IPS DF 6.9 (cell line): Measurements from ENCODE around the gene HSD3B2.

Experiments
- DNase-seq: peaks from one replicate; pipeline ENCODE4 v3.0.0-alpha.2; 2013; ENCODE audit warnings: low read depth, low spot score
- H3K27ac ChIP-seq: one replicate; pipeline ENCODE4 v1.5.1; 2013; ENCODE audit warnings: low read length, control low read depth
- H3K27me3 ChIP-seq: 2 replicates; pipeline ENCODE4 v1.6.1; 2013; ENCODE audit warnings: mild to moderate bottlenecking, low read length; ENCODE audit not compliant: control insufficient read depth, insufficient read depth
- H3K36me3 ChIP-seq: 2 replicates; pipeline ENCODE4 v1.6.1; 2013; ENCODE audit warnings: low read length; ENCODE audit not compliant: control insufficient read depth, insufficient read depth
- H3K4me1 ChIP-seq: 2 replicates; pipeline ENCODE4 v1.6.1; 2013; ENCODE audit warnings: low read length; ENCODE audit not compliant: control insufficient read depth, insufficient read depth
- H3K4me3 ChIP-seq: 2 replicates; pipeline ENCODE4 v1.5.1; 2013; ENCODE audit warnings: mild to moderate bottlenecking, low read length
- H3K9me3 ChIP-seq: 2 replicates; pipeline ENCODE4 v1.6.1; 2013; ENCODE audit warnings: low read length, inconsistent platforms; ENCODE audit not compliant: control insufficient read depth, insufficient read depth
- WGBS: extraction: QIAGEN DNeasy Blood & Tissue Kit; methylation state at CpG from one replicate; pipeline ENCODE4 v1.1.7; 2013; ENCODE audit warnings: mixed read lengths, missing lambda C conversion rate; ENCODE audit not compliant: insufficient read length, insufficient coverage; 5-methylcytosine and 5-hydroxymethylcytosine counted together

HSD3B2 gene

GRCh38 chr1:119451158-119451557, 36.2 kb downstream of the HSD3B2 start:
- no peaks in the 10 kb centered on the region for H3K36me3 ChIP-seq
- DNase-seq, result no peak
- no CpG with 5 or more reads among the region's 6 CpGs for WGBS

GRCh38 chr1:119452091-119452490, 37.1 kb downstream of the HSD3B2 start:
- Histone ChIP-seq H3K4me3 (no peak overlapping the region), H3K36me3 (no peaks in the 10 kb centered on the region), H3K9me3 (no peaks in the 10 kb centered on the region), H3K4me1 (no peaks in the 10 kb centered on the region), H3K27ac (no peak overlapping the region), H3K27me3 (no peaks in the 10 kb centered on the region)
- no CpG with 5 or more reads among the region's 2 CpGs for WGBS
- DNase-seq, result no peak

More at GRCh38 chr1:119451158-119451557, 36.2 kb downstream of the HSD3B2 start:
- Histone ChIP-seq H3K4me3 (no peak overlapping the region), H3K9me3 (no peaks in the 10 kb centered on the region), H3K27ac (no peak overlapping the region), H3K4me1 (no peaks in the 10 kb centered on the region), H3K27me3 (no peaks in the 10 kb centered on the region)

DNA sequence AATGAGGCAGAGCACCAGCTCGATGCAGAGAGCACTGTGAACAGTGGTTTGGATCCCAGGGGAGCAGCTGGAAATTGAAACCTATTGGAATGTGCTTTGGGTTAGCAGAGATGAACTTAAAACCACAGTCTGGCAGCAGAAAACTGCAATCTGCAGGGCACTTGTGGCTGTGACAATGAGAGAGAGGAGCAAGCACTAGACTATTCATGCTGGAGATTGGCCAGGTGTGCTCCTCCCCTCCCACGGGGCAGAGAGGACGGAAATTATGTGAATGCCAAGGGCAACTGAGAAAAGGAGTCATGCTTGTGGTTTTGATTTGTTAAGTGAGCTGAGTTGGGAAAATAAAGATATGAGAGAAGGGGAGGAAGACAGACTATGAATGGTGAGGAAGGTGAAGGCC, 38.1 kb downstream of the HSD3B2 start:
- H3K9me3 ChIP-seq, result no peaks in the 10 kb centered on the region
- no peak overlapping the region for H3K4me3 ChIP-seq
- H3K27ac ChIP-seq, result no peak overlapping the region
- no CpG with 5 or more reads among the region's 3 CpGs for WGBS
- DNase-seq, result no peak
- no peaks in the 10 kb centered on the region for H3K27me3 ChIP-seq
- H3K4me1 ChIP-seq, result no peaks in the 10 kb centered on the region
- no peaks in the 10 kb centered on the region for H3K36me3 ChIP-seq

DNA sequence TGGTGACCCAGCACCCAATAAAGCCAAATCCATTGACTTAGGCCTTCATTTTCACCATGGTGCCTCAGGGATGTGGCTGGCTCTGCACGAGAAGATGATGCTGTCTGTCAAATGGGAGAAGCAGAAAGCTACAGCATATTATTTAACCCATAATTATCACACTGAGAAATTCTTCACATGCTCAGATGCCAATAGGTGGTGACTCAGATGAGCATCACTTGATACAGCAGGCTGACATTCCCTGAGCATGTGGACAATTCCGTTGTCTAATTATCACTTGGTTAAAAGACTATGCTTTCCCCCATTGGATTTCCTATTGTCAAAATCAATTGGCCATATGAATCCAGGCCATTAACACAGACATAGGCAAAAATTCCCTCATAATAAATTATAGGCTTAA, 48.0 kb downstream of the HSD3B2 start:
- WGBS, result no CpG with 5 or more reads among the region's 2 CpGs
- H3K27ac ChIP-seq, result no peak overlapping the region
- no peaks in the 10 kb centered on the region for H3K27me3 ChIP-seq
- no peaks in the 10 kb centered on the region for H3K4me1 ChIP-seq
- no peaks in the 10 kb centered on the region for H3K9me3 ChIP-seq
- H3K4me3 ChIP-seq, result no peak overlapping the region
- H3K36me3 ChIP-seq, result no peaks in the 10 kb centered on the region
- no peak for DNase-seq

DNA sequence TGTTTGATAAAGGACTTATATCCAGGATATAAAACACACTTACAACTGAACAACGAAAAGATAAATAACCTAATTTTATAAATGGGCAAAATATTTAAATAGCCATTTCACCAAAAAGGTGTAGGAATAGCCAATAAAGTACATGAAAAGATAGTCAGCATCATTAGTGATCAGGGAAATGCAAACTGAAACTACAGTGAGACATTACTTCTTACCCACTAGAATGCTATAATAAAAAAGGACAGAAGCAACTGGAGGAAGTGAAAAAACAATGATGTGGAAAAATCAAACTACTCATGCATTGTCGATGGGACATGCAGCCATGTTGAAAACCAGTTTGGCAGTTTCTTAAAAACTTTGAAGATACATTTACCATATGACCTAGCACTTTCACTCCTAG, 48.6 kb downstream of the HSD3B2 start:
- H3K27ac ChIP-seq, result no peak overlapping the region
- no peak overlapping the region for H3K4me3 ChIP-seq
- DNase-seq, result no peak
- no peaks in the 10 kb centered on the region for H3K36me3 ChIP-seq
- no peaks in the 10 kb centered on the region for H3K4me1 ChIP-seq
- no peaks in the 10 kb centered on the region for H3K27me3 ChIP-seq
- WGBS, result no CpG with 5 or more reads among the region's 2 CpGs
- no peaks in the 10 kb centered on the region for H3K9me3 ChIP-seq

GRCh38 chr1:119466445-119466844, 51.5 kb downstream of the HSD3B2 start:
- Histone ChIP-seq H3K4me3 (no peak overlapping the region), H3K4me1 (no peaks in the 10 kb centered on the region), H3K27ac (no peak overlapping the region), H3K27me3 (no peaks in the 10 kb centered on the region), H3K36me3 (no peaks in the 10 kb centered on the region), H3K9me3 (no peaks in the 10 kb centered on the region)
- WGBS, result 100% methylated on average over 1 of the region's 2 CpGs
- no peak for DNase-seq

DNA sequence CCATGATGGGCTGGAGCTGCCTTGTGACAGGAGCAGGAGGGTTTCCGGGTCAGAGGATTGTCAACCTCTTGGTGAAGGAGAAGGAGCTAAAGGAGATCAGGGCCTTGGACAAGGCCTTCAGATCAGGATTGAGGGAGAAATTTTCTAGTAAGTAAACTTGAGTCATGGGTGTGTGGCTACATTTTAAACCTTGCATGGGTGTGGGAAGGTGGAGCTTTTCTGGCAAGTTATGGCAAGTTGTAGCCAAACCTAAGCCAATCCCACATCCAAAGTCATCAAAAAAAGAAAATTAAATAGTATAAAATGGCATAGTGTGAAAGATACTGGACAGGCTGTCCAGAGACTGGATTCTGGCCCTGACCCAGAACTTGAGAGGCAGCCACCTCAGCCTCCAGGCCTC, 52.3 kb downstream of the HSD3B2 start:
- no peaks in the 10 kb centered on the region for H3K27me3 ChIP-seq
- H3K36me3 ChIP-seq, result no peaks in the 10 kb centered on the region
- H3K4me3 ChIP-seq, result no peak overlapping the region
- no CpG with 5 or more reads among the region's 1 CpG for WGBS
- H3K4me1 ChIP-seq, result no peaks in the 10 kb centered on the region
- no peaks in the 10 kb centered on the region for H3K9me3 ChIP-seq
- no peak overlapping the region for H3K27ac ChIP-seq
- no peak for DNase-seq

GRCh38 chr1:119467857-119468668, 53.1 kb downstream of the HSD3B2 start:
- no peak for DNase-seq
- no CpG with 5 or more reads among the region's 4 CpGs for WGBS
- Histone ChIP-seq H3K36me3 (no peaks in the 10 kb centered on the region), H3K27ac (no peak overlapping the region), H3K4me1 (no peaks in the 10 kb centered on the region), H3K27me3 (no peaks in the 10 kb centered on the region), H3K4me3 (no peak overlapping the region), H3K9me3 (no peaks in the 10 kb centered on the region)

DNA sequence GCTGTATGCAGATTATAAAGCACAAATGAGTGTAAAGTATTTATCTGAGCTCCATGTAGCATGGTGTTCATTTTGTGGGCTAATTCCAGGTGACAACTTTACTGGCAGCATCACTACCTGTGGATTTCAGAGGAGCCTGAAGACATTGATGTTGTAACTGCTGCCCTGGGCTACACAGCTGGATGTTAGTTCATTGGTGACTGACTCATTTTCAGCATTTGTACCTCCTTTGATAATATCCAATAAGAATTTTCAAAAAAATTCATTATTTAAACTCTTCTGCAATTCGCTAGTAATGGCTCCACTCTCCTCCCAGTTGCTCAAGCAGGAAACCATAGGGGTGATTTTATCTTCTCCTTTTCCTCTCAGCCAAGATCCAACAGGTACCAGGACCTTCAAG, 54.8 kb downstream of the HSD3B2 start:
- Histone ChIP-seq H3K4me3 (no peak overlapping the region), H3K4me1 (no peaks in the 10 kb centered on the region), H3K27ac (no peak overlapping the region), H3K36me3 (no peaks in the 10 kb centered on the region), H3K9me3 (no peaks in the 10 kb centered on the region), H3K27me3 (no peaks in the 10 kb centered on the region)
- WGBS, result no CpG with 5 or more reads among the region's 1 CpG
- DNase-seq, result no peak

DNA sequence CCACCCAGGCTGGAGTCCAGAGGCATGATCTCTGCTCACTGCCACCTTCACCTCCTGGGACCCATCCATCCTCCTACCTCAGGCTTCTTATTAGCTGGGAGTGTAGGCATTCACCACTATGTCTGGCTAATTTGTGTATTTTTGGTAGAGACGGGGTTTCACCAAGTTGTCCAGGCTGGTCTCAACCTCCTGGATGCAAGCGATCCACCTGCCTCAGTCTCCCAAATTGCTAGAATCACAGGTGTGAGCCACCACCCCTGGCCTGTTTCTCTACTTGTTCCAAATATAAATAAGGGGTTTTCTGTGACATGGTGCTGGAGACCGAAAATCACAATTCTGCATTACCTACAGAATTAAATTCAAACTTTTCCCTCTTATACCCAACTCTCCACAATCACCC, 55.4 kb downstream of the HSD3B2 start:
- Histone ChIP-seq H3K27me3 (no peaks in the 10 kb centered on the region), H3K9me3 (no peaks in the 10 kb centered on the region), H3K36me3 (no peaks in the 10 kb centered on the region), H3K4me1 (no peaks in the 10 kb centered on the region), H3K4me3 (no peak overlapping the region), H3K27ac (no peak overlapping the region)
- WGBS, result no CpG with 5 or more reads among the region's 3 CpGs
- DNase-seq, result no peak

DNA sequence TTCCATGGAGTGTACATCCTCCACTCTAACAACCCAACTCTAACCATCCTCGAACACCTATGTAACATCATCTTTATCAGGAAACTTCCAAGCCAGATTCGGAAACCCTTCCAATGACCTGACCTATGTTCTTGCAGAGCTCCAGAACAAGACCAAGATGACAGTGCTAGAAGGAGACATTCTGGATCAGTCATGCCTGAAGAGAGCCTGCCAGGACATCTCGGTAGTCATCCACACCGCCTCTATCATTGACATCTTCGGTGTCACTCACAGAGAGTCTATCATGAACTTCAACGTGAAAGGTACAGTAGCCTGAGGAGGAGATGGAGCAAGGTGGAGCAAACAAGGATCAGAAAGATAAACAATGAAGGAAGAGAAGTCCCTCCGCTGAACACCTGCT, 56.0 kb downstream of the HSD3B2 start:
- H3K9me3 ChIP-seq, result no peaks in the 10 kb centered on the region
- H3K4me1 ChIP-seq, result no peaks in the 10 kb centered on the region
- no peaks in the 10 kb centered on the region for H3K27me3 ChIP-seq
- no peaks in the 10 kb centered on the region for H3K36me3 ChIP-seq
- WGBS, result no CpG with 5 or more reads among the region's 7 CpGs
- DNase-seq, result no peak
- no peak overlapping the region for H3K4me3 ChIP-seq
- H3K27ac ChIP-seq, result no peak overlapping the region
